Measurements from ENCODE around the gene IHH.

IHH gene

DNA sequence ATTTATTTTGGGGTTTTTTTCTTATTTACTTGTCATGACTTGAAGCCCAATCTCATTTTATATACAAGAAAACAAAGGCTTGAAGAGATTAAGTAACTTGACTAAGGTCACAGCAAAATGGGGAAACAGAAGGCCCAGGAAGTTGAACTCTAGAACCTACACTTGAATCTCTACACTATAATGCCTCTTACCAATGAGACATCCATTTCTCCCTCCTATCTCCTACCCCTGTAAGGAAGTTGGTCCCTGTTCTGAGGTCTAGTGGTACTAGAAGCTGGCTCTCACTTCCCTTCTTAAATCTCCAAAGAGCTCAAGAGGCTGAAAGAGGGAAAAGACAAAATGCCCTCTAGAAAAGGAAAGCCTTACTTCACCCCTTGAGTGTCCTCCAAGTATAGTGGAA, 25.5 kb upstream of the IHH start:
- Histone ChIP-seq H2AFZ (ENCODE audit: low read depth) (no peak overlapping the region), H3K4me1 (ENCODE audit: low read depth, poor library complexity, severe bottlenecking) (no peaks in the 10 kb centered on the region), H3K27ac (no peak overlapping the region), H3K27me3 (ENCODE audit: insufficient read depth, low read depth) (no peaks in the 10 kb centered on the region), H3K4me3 (IDR thresholded peaks at IDR 0.05; ENCODE audit: insufficient read depth, low read depth, low read length) (no peak overlapping the region), H3K4me2 (no peak overlapping the region), H3K9ac (no peak overlapping the region), H3K36me3 (ENCODE audit: insufficient read depth) (no peaks in the 10 kb centered on the region), H3K79me2 (ENCODE audit: insufficient read depth, low read depth) (no peaks in the 10 kb centered on the region), H4K20me1 (ENCODE audit: insufficient read depth) (no peaks in the 10 kb centered on the region)
- TF ChIP-seq, protein P1, sequence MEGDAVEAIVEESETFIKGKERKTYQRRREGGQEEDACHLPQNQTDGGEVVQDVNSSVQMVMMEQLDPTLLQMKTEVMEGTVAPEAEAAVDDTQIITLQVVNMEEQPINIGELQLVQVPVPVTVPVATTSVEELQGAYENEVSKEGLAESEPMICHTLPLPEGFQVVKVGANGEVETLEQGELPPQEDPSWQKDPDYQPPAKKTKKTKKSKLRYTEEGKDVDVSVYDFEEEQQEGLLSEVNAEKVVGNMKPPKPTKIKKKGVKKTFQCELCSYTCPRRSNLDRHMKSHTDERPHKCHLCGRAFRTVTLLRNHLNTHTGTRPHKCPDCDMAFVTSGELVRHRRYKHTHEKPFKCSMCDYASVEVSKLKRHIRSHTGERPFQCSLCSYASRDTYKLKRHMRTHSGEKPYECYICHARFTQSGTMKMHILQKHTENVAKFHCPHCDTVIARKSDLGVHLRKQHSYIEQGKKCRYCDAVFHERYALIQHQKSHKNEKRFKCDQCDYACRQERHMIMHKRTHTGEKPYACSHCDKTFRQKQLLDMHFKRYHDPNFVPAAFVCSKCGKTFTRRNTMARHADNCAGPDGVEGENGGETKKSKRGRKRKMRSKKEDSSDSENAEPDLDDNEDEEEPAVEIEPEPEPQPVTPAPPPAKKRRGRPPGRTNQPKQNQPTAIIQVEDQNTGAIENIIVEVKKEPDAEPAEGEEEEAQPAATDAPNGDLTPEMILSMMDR (conservative IDR thresholded peaks at IDR 0.05; ENCODE audit: low read depth, low read length), result no peak

DNA sequence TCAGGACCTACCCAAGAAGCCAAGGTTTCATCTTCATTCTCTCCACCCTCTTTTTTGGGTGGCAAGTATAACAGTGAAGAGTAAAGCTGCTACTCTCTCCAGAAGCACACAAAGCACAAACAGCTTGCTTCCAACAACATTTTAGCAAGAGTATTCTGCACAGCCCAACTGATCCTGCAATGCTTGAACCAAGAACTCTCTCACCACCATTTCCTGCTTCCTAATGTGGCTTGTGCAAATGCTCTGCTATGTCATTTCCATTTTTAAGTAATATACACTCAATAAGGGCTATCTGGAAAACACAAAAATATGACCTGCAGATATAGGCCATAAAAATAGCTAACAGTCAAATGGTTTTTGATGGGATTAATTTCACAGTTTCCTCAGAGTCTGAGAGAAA, 24.1 kb upstream of the IHH start:
- Histone ChIP-seq H3K4me3 (IDR thresholded peaks at IDR 0.05; ENCODE audit: insufficient read depth, low read depth, low read length) (no peak overlapping the region), H3K4me1 (ENCODE audit: low read depth, poor library complexity, severe bottlenecking) (no peaks in the 10 kb centered on the region), H4K20me1 (ENCODE audit: insufficient read depth) (no peaks in the 10 kb centered on the region), H3K36me3 (ENCODE audit: insufficient read depth) (no peaks in the 10 kb centered on the region), H3K27ac (no peak overlapping the region), H3K79me2 (ENCODE audit: insufficient read depth, low read depth) (no peaks in the 10 kb centered on the region), H3K27me3 (ENCODE audit: insufficient read depth, low read depth) (no peaks in the 10 kb centered on the region), H3K4me2 (no peak overlapping the region), H2AFZ (ENCODE audit: low read depth) (no peak overlapping the region), H3K9ac (no peak overlapping the region)
- TF ChIP-seq, protein P1 (conservative IDR thresholded peaks at IDR 0.05; ENCODE audit: low read depth, low read length), result no peak

DNA sequence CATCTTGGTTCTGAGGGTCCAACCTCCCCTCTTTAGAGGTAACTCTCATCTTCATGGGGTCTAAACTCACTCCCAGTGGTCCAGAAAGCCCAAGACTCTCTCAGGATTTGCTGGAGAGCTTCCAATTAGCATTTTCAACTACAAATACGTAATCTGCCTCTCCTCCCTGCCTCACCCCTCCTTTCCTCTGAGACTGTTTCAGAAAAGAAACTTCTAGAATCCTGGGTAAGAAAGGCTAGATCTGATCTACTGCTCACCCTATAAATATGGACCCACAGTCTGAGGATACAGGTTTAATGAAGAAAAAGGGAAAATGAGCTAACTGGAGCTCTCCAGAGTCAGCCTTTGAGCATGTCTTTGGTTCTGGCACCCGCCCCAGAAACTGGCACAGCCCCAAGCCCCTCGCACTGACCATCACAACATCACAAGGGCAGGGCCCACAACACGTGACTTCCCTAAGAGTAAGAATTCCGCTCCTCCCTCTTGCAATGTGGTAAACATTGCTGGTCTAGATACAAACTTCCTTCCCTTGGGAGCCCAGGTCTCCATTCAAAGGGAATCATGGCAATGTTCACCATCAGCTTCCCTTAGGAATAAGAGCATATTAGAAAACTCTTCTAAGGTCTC, 21.7 kb upstream of the IHH start:
- Histone ChIP-seq H3K4me2 (no peak overlapping the region), H3K27me3 (ENCODE audit: insufficient read depth, low read depth) (no peaks in the 10 kb centered on the region), H3K9ac (no peak overlapping the region), H3K36me3 (ENCODE audit: insufficient read depth) (no peaks in the 10 kb centered on the region), H3K4me1 (ENCODE audit: low read depth, poor library complexity, severe bottlenecking) (no peaks in the 10 kb centered on the region), H4K20me1 (ENCODE audit: insufficient read depth) (no peaks in the 10 kb centered on the region), H2AFZ (ENCODE audit: low read depth) (no peak overlapping the region), H3K27ac (no peak overlapping the region), H3K4me3 (IDR thresholded peaks at IDR 0.05; ENCODE audit: insufficient read depth, low read depth, low read length) (no peak overlapping the region), H3K79me2 (ENCODE audit: insufficient read depth, low read depth) (no peaks in the 10 kb centered on the region)
- TF ChIP-seq, protein P1 (conservative IDR thresholded peaks at IDR 0.05; ENCODE audit: low read depth, low read length), result no peak

DNA sequence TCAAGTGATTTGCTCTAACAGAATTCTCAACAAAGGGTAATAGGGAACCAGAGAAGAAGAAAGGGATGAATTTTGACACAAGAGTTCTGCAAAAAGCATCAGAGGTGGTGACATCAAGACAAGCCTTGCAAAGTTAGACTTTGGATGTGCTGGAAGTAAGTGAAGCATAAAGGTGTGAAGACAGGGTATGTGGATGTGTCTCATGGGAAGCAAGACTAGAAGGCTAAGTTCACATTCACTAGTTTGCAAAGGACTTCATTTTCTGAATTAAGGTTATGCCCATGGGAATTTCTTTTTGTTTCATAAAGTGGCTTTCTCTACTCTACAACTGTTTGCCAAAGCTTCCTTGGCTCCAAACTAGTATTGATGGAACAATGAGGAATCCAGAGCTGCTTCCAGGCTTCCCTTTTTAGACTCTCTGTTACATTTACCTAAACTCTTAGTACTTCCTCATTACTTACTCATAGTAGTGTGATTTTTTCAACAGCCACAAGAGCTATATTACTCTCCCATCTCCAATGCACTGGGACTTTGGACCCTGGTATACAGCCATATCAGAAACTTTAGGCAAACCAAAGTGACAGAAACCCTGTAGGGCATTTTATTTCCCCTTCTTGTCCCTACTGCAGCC, 21.1 kb upstream of the IHH start:
- H3K36me3 ChIP-seq (ENCODE audit: insufficient read depth), result 0 out of 2 replicates have a peak, but pooled peaks cover 3% of the 10 kb centered on the region
- TF ChIP-seq, protein P1 (conservative IDR thresholded peaks at IDR 0.05; ENCODE audit: low read depth, low read length), result no peak
- no peak overlapping the region for H3K27ac ChIP-seq
- H3K4me1 ChIP-seq (ENCODE audit: low read depth, poor library complexity, severe bottlenecking), result no peaks in the 10 kb centered on the region
- no peak overlapping the region for H3K4me3 ChIP-seq (IDR thresholded peaks at IDR 0.05; ENCODE audit: insufficient read depth, low read depth, low read length)
- H2AFZ ChIP-seq (ENCODE audit: low read depth), result no peak overlapping the region
- H3K4me2 ChIP-seq, result no peak overlapping the region
- H3K79me2 ChIP-seq (ENCODE audit: insufficient read depth, low read depth), result no peaks in the 10 kb centered on the region
- H3K9ac ChIP-seq, result no peak overlapping the region
- H4K20me1 ChIP-seq (ENCODE audit: insufficient read depth), result no peaks in the 10 kb centered on the region
- no peaks in the 10 kb centered on the region for H3K27me3 ChIP-seq (ENCODE audit: insufficient read depth, low read depth)
